GM19025 (cell line): ENCODE measurements around the gene CIAO3.

Experiments used
- ATAC-seq: cut with Tn5 transposase; IDR thresholded peaks from one replicate; pipeline ENCODE4 v1.9.1; 2021; ENCODE audit warnings: mild to moderate bottlenecking, low read depth, moderate library complexity; ENCODE audit not compliant: unreplicated experiment

Gene CIAO3

DNA sequence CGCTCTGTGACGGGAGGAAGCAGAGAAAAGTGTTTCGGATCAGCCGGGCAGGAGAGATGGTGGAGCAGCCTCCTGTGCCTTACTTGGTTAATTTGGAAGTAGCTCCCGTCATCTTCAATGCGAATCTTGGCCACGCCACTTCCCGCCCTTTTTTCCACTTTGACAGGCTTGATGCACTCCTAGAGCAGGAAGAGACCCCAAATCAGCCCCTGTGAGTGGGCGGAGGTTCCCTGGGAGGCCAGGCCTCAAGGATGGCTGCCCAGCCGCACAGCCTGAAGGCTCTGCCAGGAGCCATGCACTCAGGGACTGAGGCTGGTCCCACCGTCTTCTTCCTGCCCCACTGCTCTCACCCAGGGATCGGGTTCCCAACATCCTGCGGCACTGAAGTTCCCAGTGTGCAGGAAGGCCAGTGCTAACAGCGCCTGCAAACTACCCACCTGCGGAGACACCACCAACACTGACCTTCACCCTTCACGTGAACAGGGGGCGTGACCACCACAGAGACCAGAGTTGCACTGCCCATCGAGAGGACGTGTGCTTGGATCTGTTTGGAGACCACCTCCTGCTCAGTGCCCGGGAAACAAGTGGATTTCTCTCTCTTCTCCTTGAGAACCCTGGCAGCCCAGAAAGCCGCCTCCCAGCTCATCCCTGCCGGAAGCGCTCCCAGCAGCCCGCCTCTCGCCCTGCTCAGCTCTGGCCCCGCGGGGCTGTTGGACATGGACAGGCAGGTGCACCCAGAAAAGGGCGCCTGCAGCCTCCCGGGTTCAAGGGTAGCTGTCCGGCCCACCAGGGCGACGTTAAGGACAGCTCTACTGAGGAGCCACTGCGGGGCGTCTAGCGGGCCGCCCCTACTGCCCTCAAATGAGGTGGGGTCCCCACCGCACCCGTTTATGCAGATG is 988 bp downstream of the CIAO3 start:
- no peak for ATAC-seq

DNA sequence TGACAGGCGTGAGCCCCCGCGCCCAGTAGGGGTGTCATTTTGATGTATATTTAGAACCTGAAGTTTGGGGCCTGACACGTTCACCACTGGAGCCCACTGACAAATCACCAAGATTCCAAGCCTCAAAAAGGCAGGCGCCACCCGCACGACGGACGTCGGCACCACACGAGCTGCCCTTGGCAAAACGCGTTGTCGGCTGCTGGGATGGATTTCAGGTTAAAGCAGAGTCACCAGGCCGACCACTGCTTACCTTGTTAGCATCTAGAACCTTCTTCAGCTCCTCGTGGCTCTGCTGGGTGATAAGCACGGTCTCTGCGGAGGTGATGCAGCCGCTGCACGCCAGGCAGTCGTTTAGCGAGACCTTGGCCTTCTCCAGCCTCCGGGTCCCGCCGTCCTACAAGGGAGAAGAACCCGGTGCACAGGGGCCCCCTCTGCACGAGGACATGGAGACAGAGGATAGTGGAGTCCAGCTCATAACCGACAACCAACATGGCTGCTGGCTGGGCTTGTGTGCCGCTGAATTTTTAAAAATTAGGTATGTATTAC is 3.8 kb downstream of the CIAO3 start:
- ATAC-seq, result no peak

DNA sequence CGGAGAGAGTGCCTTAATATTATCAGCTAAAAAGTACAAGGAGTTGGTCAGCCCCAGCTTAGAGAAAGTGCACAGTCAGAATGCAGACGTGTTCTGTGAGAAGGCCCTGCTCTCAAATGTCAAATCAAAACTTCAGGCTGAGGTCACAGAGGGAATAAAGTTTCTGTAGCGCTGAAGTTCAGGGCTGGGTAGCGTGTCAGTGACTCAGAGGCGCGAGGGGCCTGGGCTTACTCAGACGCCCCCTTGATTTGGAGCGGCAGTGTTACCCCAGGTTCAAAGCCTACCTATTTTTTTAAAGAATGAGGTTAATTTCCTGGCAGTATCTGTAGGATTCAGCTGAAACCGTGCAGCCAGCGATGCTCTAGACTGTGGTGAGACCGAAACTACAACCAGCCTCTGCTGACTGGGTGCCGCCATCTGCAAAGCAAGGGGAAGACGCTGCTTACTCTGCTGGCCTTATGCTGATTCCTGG is 4.8 kb downstream of the CIAO3 start:
- no peak for ATAC-seq

DNA sequence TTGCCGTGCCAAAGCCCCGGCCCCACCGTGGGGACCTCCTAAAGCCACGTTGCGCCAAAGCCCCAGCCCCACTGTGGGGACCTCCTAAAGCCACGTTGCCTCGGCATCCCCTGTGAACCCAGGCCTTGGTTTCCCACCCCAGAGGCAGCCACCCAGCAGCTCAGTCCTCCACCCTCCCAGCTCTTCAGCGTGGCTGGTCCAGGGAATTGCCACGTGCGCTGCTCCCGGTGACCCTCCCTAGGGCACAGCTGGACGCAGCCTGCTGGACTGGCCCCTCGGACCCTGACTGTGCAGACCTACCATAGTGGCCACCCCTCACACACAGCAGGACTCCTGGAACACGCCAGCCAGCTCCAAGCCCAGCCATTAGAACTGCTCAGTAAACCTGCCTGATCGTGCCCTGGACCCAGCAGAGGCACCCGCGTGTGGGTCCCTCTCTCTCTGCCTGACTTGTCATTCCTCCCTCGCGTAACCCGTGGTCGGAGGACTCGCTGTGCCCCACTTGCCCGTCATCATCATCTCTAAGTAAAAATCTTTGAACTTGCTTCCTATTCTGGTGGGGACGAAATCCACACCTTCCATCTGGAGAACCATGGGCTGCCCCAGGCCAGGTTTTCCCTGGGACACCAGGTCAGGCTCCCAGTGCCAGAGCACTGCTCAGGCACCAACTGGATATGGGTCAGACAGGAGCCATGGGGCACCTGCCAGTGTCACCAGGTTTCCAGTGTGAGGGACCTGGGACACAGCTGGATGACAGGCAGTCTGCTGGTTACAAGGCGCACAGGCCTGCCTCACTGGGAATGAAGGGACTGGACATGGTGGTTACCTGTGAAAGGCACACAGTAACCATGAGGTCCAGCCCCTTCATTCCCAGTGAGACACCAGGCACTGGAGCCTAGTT is 5.6 kb downstream of the CIAO3 start:
- no peak for ATAC-seq

DNA sequence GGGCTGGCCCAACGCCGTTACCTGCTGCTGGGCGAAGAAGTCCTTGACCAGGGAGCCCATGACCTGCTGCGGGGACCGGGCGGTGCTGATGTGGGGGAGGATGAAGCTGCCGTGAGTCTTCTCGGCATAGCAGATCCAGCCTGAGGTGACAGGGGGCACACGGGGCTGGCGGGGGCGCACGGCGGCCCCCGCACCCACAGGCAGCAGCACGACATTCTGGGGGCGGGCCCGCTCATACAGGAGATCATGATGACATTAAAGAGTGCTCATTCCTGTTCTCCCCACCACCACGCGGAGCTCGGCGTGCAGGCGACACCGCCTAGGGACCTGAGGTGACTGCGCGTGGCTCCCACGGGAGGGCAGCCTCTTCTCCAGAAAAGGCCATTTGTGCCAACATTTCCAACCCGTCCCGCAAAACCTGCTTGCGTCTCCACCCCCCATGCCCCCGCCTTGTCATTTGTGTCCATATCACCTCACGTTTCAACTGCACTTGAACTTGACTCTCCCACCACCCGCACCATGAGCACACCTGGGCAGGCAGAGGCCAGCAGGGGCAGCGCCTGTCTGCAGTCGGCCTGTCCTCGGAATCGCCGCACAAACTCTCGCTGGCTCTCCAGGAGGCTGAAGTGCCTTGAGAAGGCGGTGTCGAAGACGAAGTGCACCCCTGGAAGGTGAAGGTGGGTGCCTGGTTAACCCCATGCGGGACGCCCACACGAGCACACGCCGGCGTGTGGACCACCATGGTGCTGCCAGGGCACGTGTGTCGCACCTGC is 6.4 kb downstream of the CIAO3 start:
- ATAC-seq, result no peak

DNA sequence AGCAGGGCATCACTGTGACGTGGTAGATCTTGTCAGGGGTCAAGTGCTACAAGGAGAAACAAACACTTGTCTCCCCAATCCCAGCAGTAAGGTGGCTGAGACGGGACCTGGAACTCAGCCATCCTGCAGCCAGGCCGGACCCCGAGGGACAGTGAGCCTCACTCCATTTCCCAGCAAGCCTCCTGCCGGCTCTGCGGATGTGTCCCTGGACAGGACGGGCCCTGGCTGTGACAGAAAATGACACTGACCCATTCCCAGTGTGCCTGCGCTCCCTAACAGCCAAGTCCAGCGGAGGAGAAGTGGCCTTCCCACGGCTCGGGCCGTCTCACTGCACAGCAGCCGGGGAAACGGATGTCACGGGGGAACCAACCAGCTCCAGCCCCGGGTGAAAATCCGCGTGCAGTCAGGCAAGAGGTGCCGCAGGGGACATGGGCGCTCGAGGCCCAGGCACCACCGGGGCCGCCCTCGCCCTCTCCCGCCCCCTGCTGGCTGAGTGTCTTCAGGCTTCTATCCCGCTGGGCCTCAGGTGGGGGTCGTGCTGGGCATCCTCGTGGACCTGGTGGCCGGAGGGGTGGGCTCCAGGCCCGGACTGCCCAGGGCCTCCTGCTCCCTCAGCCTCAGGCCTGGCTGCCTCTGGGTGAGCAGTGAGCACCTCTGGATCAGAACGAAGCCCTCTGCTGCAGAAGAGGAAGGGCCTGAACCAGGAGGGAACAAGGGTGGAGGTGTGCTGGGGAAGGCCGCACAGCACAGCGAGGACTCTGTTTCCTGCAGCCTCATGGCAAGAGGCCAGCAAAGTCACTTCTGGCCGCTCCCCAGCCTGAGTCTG is 7.2 kb downstream of the CIAO3 start:
- ATAC-seq, result no peak

DNA sequence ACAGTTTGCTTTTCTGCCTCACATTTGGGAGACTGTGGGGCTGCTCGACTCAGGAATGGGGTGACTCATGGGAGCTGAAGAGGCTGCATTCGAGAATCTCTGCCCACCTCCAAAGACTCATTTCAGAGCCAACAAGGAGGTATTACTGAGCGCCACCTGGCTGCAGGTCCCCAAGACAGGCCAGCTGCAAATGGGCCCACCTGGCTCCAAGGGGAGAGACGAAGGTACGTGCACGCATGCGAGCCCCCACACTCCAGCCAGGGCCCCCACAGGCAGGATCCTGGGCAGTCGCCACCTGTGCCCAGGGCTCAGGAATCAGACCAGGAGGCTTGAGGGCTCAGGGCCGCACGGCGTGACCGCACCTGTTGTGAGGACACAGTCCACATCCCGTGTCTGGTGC is 7.9 kb downstream of the CIAO3 start:
- no peak for ATAC-seq

DNA sequence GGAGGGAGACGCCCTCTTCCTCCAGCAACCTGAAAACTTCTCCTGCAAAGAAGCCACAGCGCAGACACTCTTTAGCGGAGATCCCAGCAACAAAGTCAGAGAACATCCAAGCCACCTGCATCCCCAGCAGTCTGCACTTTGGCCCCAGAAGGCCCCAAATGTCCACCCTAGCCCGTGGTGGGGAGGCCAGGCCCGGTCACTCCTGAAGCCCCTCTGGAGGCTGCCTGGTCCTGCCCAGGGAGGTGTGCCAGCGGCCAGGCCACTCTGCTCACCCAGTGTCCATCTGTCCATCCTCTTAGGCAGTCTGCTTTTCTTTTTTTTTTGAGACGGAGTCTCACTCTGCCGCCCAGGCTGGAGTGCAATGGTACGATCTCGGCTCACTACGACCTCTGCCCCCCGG is 8.5 kb downstream of the CIAO3 start:
- no peak for ATAC-seq

DNA sequence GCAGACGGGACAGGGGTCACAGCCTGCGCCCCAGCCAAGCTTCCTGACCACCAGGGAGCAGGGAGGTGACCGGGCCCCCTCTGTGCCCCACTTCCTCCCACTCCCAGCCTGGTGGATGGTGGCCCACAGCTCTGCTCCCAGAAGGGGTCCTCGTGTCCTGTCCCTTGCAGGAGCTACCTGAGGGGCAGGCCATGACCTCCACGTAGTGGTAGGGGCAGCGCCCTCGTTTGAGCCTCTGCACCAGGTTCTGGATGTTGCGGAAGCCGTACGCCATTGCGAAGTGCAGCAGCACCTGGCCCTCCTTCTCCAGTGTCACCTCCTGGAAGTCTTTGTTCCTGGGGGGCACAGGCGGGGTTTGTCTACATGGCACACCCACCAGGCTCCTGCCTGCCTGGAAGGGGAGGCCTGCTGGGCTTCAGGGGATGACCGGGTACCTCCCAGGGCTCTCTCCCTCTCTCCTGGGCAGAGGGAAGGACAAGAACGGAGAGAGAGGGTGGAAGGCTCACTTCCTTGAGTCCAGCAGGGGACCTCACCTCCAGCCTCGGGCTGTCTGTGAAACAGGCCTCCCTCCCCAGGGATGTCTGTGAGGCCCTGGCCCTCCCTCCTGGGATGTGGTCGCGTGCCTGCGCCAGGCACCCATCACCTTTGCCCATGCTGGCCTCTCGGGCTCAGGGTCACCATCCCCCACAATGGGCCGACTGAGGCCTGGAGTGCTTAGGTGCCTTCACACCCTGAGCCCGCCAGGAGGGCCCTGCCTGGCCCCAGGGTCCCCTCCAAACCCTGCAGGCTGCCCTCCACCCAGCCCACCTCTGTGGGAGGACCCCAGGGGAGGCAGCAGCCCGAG is 9.9 kb downstream of the CIAO3 start:
- no peak for ATAC-seq

DNA sequence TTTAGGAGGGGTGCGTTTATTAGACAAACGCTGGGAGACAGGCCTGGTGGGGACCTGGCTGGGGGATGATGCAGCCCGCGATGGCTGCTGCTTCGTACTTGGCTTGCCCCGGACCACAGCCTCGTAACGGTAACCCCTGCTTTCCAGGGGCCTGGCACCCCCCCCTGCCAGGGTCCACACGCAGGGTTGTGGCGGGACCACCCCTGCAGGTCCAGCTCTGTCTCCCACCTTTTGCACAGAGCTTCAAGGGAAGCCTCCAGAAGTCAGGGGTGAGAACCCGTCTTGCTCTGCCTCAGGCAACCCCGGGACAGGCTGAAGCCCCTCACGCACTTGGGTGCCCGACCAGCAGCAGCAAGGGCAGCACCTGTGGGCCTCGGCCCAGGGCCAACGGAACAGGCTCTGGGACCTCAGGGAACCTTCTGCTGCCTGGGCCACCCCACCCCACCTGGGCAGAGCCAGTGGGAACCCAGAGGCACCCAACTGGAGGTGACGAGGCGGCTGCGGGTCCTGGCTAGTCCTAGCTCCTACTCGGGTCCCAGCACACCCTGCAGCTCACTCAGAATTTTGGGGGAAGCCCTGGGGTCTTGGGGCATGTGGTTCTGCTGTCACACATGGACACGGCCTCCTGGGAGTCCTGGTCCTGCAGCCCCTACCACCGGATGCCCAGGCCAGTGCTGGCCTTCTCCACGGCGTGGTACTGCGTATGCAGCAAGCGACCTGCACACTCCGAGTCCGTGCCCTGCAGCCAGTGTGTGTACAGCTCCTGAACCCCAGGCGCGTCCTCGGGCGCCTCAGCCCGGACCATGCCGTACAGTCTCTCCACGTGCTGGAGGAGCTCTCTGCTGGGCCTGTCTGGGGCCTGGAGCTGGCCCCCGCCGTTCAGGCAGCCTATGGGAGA is 10.8 kb downstream of the CIAO3 start:
- no peak for ATAC-seq

DNA sequence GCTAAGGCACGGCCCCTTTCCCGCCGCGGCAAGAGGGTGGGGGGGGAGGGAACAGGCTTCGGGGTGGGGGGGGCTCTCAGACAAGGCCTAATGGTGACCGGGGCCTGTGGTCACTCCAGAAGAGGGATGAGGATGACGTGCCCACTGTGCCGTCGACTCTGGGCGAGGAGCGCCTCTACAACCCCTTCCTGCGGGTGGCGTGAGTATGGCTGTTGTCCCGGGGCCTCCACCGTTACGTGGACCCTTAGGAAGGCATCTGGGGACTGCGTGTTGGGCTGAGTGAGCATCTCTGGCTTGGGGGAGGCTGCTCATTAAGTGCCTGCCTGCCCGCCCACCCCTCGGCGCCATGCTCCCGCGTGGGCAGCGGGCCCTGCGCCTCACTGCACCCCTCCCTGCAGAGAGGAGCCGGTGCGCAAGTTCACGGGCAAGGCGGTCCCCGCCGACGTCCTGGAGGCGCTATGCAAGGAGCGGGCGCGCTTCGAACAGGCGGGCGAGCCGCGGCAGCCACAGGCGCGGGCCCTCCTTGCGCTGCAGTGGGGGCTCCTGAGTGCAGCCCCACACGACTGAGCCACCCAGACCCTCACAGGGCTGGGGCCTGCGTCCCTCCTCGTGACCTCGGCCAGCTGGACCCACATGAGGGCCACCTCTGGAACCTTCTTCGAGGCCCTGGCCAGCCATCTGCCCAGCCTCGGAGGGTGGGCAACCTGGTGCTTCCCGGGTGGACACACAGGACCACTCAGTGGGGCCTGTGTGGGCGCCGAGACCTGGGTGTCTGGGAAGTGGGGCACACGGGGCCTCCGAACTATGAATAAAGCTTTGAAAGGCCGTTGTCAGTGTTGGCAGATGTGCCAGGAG is 11.7 kb downstream of the CIAO3 start:
- ATAC-seq, result no peak

DNA sequence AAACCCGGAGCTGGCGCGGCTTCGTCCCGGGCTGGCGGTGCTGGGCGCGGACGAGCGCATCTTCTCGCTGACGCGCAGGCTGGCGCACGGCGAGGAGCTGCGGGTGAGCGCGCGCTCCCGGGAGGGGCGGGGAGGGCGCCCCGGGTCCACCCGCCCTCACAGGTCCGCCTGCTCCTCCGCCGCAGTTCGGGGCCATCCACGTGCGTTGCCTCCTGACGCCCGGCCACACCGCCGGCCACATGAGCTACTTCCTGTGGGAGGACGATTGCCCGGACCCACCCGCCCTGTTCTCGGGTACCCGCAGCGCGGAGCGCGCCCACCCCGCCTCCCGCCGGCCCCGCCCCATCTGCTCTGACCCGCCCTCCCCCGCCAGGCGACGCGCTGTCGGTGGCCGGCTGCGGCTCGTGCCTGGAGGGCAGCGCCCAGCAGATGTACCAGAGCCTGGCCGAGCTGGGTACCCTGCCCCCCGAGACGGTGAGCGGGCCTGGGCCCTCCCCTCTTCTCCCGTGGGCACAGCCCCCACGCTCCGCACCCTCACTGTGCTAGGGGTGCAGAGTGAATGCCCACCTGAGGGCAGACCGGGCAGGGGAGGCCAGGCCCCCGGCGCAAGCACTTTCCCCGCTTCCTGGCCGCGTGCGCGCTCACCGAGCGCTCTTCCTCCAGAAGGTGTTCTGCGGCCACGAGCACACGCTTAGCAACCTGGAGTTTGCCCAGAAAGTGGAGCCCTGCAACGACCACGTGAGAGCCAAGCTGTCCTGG is 12.5 kb downstream of the CIAO3 start:
- ATAC-seq, result peak; percentile 40

DNA sequence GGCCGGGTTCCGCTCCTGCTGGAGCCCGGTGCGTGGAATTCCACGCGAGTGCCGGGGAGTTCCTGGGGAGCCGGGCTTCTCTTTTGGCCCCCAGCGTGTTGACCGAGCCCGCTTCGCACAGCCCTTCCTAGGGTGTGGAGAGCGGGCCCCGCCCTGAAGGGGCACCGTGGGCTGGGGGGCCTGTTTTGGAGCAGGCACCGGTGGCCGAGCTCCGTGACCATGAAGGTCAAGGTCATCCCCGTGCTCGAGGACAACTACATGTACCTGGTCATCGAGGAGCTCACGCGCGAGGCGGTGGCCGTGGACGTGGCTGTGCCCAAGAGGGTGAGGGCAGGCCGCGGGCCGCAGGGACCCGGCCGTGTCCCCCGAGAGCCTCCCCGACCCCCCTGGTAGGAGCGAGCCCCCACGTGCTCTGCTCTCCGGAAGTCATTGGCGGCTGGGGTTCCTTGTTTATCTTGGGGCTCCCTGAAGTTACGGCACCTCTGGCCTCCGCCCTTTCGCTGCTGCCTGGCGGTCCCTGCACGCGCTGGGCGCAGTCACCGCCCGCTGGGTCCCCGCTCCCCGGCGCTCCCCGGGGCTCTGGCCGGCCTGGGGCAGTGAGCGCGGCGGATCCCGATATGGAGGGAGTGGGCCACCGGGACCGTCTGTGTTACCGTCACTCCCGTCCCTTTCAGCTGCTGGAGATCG is 13.4 kb downstream of the CIAO3 start:
- ATAC-seq, result no peak

DNA sequence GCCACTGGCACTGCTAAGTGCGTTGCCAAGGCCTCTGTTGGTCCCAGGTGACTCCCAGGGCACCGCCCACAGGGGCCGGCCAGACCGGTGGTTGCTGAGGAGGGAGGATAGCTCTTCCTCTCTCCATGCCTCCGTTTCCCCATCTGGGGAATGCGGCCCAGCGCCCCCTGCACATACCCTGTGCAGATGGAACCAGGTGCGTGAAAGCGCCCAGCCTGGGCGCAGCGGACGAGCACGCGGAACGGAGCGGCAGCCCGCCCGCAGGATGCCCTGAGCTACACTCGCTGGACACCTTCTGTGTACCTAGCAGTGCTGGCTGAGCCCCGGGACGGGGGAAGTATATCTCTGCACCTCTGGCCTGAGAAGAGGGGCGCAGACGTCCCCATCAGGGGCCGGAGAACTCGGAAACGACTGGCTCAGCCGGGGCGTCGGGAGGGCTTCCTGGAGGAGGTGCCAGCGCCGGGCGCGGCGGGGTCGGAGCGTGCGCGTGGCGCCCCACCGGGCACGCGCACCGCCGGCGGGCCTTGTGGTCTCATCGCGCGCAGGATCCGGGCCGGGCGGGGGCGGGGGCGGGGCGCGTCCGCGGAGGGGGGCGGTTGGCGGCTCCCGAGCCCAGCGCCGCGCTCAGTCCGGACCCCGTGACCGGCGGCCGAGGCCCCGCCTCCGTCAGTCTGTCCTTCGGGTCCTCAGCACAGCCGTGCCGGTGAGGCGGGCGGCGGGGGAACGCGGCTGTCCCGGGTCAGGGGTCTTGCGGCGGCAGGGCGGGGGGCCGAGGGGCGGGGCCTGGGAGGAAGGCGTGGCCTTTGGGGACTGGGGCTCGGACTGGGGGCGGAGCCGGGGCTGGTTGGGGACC is 14.1 kb downstream of the CIAO3 start, which contains the start of the genes CCDC78 and HAGHL:
Gene CCDC78, minus strand, starts transcription at position 6 of the 853 bp plus-strand sequence. CDS start 76 bp downstream, outside the sequence.
Gene HAGHL, plus strand, starts transcription at position 669 of the 853 bp plus-strand sequence. CDS start 404 bp downstream, outside the sequence.
- ATAC-seq, result no peak

DNA sequence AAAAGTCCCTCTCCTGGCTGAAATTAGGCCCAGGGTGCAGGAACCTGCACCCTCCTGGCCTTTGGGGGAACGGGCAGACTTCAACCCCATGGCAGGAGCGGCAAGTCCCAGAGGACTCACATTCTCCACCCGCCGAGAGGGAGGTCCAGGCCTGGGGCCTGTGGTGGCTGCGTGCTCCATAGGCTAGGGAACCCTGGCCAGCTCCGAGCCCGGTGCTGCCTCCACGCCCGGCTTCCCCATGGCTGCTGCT is 14.7 kb downstream of the CIAO3 start:
- no peak for ATAC-seq
